Ovary (tissue), 3 donors: ENCODE measurements around the gene STIM1.

Experiments
- CTCF ChIP-seq, 3 donors: fragments of 450-650 bp in 2 of 3; fragments of 200-600 bp in 1 of 3; IDR thresholded peaks; one replicate each; pipeline versions ENCODE4 v1.5.1 to v1.8.0; 2016 to 2022; ENCODE audit warnings: antibody characterized with exemption in 3 of 3, mild to moderate bottlenecking in 1 of 3
- EP300 ChIP-seq: sonication (generic); formaldehyde crosslinking; IDR thresholded peaks from one replicate; pipeline ENCODE4 v1.6.1; 2017; ENCODE audit warnings: antibody characterized with exemption
- donor health status: DM: no; HTN: no; CAD: no.

GRCh38 chr11:3904228-3904627 lies 48.8 kb downstream of the STIM1 start:
- no peak for TF ChIP-seq EP300
- TF ChIP-seq CTCF (IDR thresholded peaks at IDR 0.05) = no peak
